Astrocyte (in vitro differentiated cells and primary cell): ENCODE results near the gene ADAMTS17.

ENCODE experiments used
- EZH2 ChIP-seq: IDR thresholded peaks from 2 replicates; pipeline ENCODE4 v1.6.1; 2012; ENCODE audit warnings: mild to moderate bottlenecking, low read length, inconsistent platforms; ENCODE audit not compliant: insufficient read depth
- TF ChIP-seq, protein P1 (sequence below): IDR thresholded peaks from 2 replicates; pipeline ENCODE4 v1.5.1; 2011; ENCODE audit warnings: low read depth, mild to moderate bottlenecking, inconsistent platforms, low read length, moderate library complexity; ENCODE audit not compliant: insufficient read depth

DNA sequence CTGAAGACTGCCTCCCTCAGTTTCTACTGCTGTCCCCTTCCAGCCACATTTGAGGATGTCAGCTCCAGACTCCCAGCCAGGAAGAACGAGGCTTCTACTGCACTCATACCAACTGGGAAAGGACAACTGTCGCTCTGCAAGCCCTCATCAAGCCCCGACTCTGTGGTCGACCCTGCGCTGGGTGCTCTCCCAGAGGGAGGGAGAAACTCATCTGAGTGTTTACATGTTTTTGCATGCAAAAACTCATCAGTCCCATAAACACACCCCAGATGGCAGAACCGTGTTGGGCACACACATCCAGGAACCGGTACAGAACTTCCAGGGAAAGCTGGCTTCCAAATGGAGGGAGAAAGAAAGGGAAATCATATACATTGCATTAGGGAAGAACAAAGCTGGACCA lies 43.5 kb downstream of the ADAMTS17 start:
- TF ChIP-seq, protein P1, sequence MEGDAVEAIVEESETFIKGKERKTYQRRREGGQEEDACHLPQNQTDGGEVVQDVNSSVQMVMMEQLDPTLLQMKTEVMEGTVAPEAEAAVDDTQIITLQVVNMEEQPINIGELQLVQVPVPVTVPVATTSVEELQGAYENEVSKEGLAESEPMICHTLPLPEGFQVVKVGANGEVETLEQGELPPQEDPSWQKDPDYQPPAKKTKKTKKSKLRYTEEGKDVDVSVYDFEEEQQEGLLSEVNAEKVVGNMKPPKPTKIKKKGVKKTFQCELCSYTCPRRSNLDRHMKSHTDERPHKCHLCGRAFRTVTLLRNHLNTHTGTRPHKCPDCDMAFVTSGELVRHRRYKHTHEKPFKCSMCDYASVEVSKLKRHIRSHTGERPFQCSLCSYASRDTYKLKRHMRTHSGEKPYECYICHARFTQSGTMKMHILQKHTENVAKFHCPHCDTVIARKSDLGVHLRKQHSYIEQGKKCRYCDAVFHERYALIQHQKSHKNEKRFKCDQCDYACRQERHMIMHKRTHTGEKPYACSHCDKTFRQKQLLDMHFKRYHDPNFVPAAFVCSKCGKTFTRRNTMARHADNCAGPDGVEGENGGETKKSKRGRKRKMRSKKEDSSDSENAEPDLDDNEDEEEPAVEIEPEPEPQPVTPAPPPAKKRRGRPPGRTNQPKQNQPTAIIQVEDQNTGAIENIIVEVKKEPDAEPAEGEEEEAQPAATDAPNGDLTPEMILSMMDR = no peak
- TF ChIP-seq EZH2 = no peak
